HCT116 (cell line): ENCODE measurements around the gene DNAJC18. TPM values are rescaled to one million over a fixed set of nuclear protein-coding genes. Genes with fewer than 3 reads are reported as not detected.

ENCODE experiments used
- ATAC-seq: fragments of 200-7000 bp; cut with Tn5 transposase; 2 replicates; pipeline ENCODE4 v1.9.1; 2020; ENCODE audit warnings: mild to moderate bottlenecking, moderate library complexity
- BruUV-seq: library from RNA; stranded (reverse); fragments of 400-500 nt; replicated peaks from 2 replicates; lab custom pipeline; 2021; lab: Mats Ljungman, UMichigan
- CTCF ChIA-PET: fragments of 300-600 bp; sonication (Branson Sonifier 250); formaldehyde crosslinking; loops from one replicate; lab custom pipeline; 2021; ENCODE audit warnings: antibody characterized with exemption; lab: Charles Lee
- POLR2A ChIA-PET: fragments of 300-600, 350-600 bp; sonication (Branson Sonifier 250); formaldehyde crosslinking; loops from one replicate; lab custom pipeline; 2021; ENCODE audit warnings: antibody characterized with exemption; lab: Charles Lee
- RAD21 ChIA-PET, 2 experiments: fragments of 300-600 bp; sonication (Branson Sonifier 250); formaldehyde crosslinking; loops; one replicate each; lab custom pipeline; 2023; ENCODE audit warnings: low total read pairs in 2 of 2; ENCODE audit not compliant: uncharacterized antibody in 2 of 2, unreplicated experiment in 2 of 2, low non-redundant PET in 1 of 2; lab: Charles Lee
- DNase-seq: peaks from one replicate; pipeline ENCODE4 v3.0.0-alpha.2; 2010; ENCODE audit warnings: low read depth, low spot score
- H2AFZ ChIP-seq: fragments of 200-600 bp; shearing (Covaris generic), sonication (generic); 2 replicates; pipeline ENCODE4 v1.6.1; 2017; ENCODE audit warnings: low read depth, mixed run types, mixed read lengths, antibody characterized with exemption, low read length; ENCODE audit not compliant: poor library complexity, severe bottlenecking
- H3K27ac ChIP-seq: 2 replicates; pipeline ENCODE4 v1.5.1; 2012; ENCODE audit warnings: low read depth, low read length
- H3K27me3 ChIP-seq: fragments of 200-600 bp; sonication (generic); 2 replicates; pipeline ENCODE4 v1.6.1; 2016; ENCODE audit warnings: mixed run types, low read length, mixed read lengths; ENCODE audit not compliant: insufficient read depth
- H3K36me3 ChIP-seq, 2 experiments: fragments of 200-500 bp in 1 of 2; fragments of 200-600 bp in 1 of 2; sonication (Bioruptor generic) in 1 of 2; sonication (generic) in 1 of 2; 2 replicates each; pipeline versions ENCODE4 v1.5.1 to v1.6.1; 2014 to 2016; ENCODE audit warnings: low read length in 2 of 2, inconsistent platforms in 1 of 2, mixed read lengths in 1 of 2, mixed run types in 1 of 2; ENCODE audit not compliant: insufficient read depth in 2 of 2, control insufficient read depth in 1 of 2
- H3K4me1 ChIP-seq, 2 experiments: fragments of 200-600 bp in 1 of 2; sonication (generic) in 1 of 2; 2 replicates each; pipeline versions ENCODE4 v1.5.1 to v1.6.1; 2012 to 2017; ENCODE audit warnings: low read length in 2 of 2, inconsistent platforms in 1 of 2, mild to moderate bottlenecking in 1 of 2, mixed read lengths in 1 of 2, mixed run types in 1 of 2, moderate library complexity in 1 of 2; ENCODE audit not compliant: insufficient read depth in 2 of 2, control insufficient read depth in 1 of 2
- H3K4me2 ChIP-seq: fragments of 200-600 bp; sonication (generic); 2 replicates; pipeline ENCODE4 v1.6.1; 2017; ENCODE audit warnings: mixed run types, low read length, mixed read lengths
- H3K4me3 ChIP-seq, 2 experiments: fragments of 200-600 bp in 1 of 2; sonication (generic) in 1 of 2; replicated peaks in 1 of 2; 2 replicates each; pipeline ENCODE4 v1.5.1; 2011 to 2016; ENCODE audit warnings: low read length in 2 of 2, control low read depth in 1 of 2, low read depth in 1 of 2, mild to moderate bottlenecking in 1 of 2, mixed read lengths in 1 of 2, mixed run types in 1 of 2
- H3K79me2 ChIP-seq: fragments of 200-600 bp; sonication (generic); 2 replicates; pipeline ENCODE4 v1.6.1; 2017; ENCODE audit warnings: mild to moderate bottlenecking, mixed run types, low read length, moderate library complexity, mixed read lengths; ENCODE audit not compliant: insufficient read depth
- H3K9ac ChIP-seq: fragments of 200-600 bp; sonication (generic); 2 replicates; pipeline ENCODE4 v1.6.1; 2016; ENCODE audit warnings: low read length, mixed read lengths
- H3K9me2 ChIP-seq: fragments of 200-600 bp; sonication (generic), shearing (Covaris generic); 2 replicates; pipeline ENCODE4 v1.6.1; 2017; ENCODE audit warnings: mixed run types, mild to moderate bottlenecking, moderate library complexity; ENCODE audit not compliant: insufficient read depth
- H3K9me3 ChIP-seq, 2 experiments: fragments of 200-500 bp in 1 of 2; fragments of 200-600 bp in 1 of 2; sonication (Bioruptor generic) in 1 of 2; sonication (generic) in 1 of 2; 2 replicates each; pipeline ENCODE4 v1.6.1; 2014 to 2017; ENCODE audit warnings: low read length in 2 of 2, mixed read lengths in 2 of 2, inconsistent platforms in 1 of 2, low read depth in 1 of 2, mild to moderate bottlenecking in 1 of 2, mixed run types in 1 of 2, moderate library complexity in 1 of 2; ENCODE audit not compliant: control insufficient read depth in 1 of 2, insufficient read depth in 1 of 2
- H4K20me1 ChIP-seq: fragments of 200-600 bp; sonication (generic), shearing (Covaris generic); 2 replicates; pipeline ENCODE4 v1.6.1; 2017; ENCODE audit warnings: mixed run types, mild to moderate bottlenecking, moderate library complexity; ENCODE audit not compliant: insufficient read depth
- ATF3 ChIP-seq: IDR thresholded peaks from 2 replicates; pipeline ENCODE4 v1.6.1; 2012
- CEBPB ChIP-seq: IDR thresholded peaks from 2 replicates; pipeline ENCODE4 v1.6.1; 2012; ENCODE audit warnings: low read depth
- EZH2 ChIP-seq: fragments of 200-600 bp; sonication (generic); IDR thresholded peaks from 2 replicates; pipeline ENCODE4 v1.6.1; 2017; ENCODE audit warnings: antibody characterized with exemption, mixed run types
- FOSL1 ChIP-seq: IDR thresholded peaks from 2 replicates; pipeline ENCODE4 v1.6.1; 2012; ENCODE audit warnings: low read depth
- POLR2A ChIP-seq: IDR thresholded peaks from 2 replicates; pipeline ENCODE4 v1.7.0; 2011; ENCODE audit warnings: borderline replicate concordance; ENCODE audit not compliant: insufficient read depth, insufficient read length; ENCODE audit errors: extremely low read depth
- REST ChIP-seq: IDR thresholded peaks from 2 replicates; pipeline ENCODE4 v1.6.1; 2012; ENCODE audit warnings: low read depth
- SIN3A ChIP-seq: IDR thresholded peaks from 2 replicates; pipeline ENCODE4 v1.6.1; 2012; ENCODE audit warnings: low read depth
- SRF ChIP-seq: IDR thresholded peaks from 2 replicates; pipeline ENCODE4 v1.6.1; 2012; ENCODE audit warnings: low read depth
- TCF7L2 ChIP-seq: IDR thresholded peaks from 2 replicates; pipeline ENCODE4 v1.7.0; 2011; ENCODE audit warnings: borderline replicate concordance, inconsistent platforms; ENCODE audit not compliant: insufficient read depth, insufficient read length; ENCODE audit errors: extremely low read depth
- YY1 ChIP-seq: IDR thresholded peaks from 2 replicates; pipeline ENCODE4 v1.6.1; 2011; ENCODE audit warnings: low read length, low read depth, moderate library complexity, mild to moderate bottlenecking; ENCODE audit not compliant: insufficient replicate concordance; ENCODE audit errors: extremely low read depth
- ZNF274 ChIP-seq: fragments of 200-500 bp; sonication (Bioruptor generic); IDR thresholded peaks from 2 replicates; pipeline ENCODE4 v1.6.1; 2014; ENCODE audit warnings: mild to moderate bottlenecking, low read depth, low read length, inconsistent platforms
- intact Hi-C: fragments of 100-400 bp; cut with micrococcal nuclease; formaldehyde crosslinking; loops from 2 replicates; pipeline ENCODE4 v1.10.0; 2022
- total RNA-seq: library from RNA; stranded (reverse); gene quantifications from one replicate; pipeline ENCODE4 v1.2.1, GENCODE V29; 2021; ENCODE audit not compliant: unreplicated experiment

The DNAJC18 gene
- total RNA-seq, 1 experiment from 2014 or later, result 5.7 TPM

GRCh38 chr5:139377226-139377625 is 62.1 kb downstream of the DNAJC18 start (continued):
- TF ChIP-seq TCF7L2, result no peak

GRCh38 chr5:139376364-139376763 is 63.0 kb downstream of the DNAJC18 start:
- no peak overlapping the region for H2AFZ ChIP-seq
- DNase-seq (no peak), ATAC-seq (no peak)
- H3K27me3 ChIP-seq, result no peaks in the 10 kb centered on the region
- no peaks in the 10 kb centered on the region for H3K9me3 ChIP-seq
- no peak for TF ChIP-seq ZNF274
- no peak for TF ChIP-seq SRF
- TF ChIP-seq CEBPB, result no peak
- TF ChIP-seq FOSL1, result no peak
- TF ChIP-seq ATF3, result no peak
- TF ChIP-seq YY1, result no peak
- no peak for TF ChIP-seq POLR2A
- no peak for TF ChIP-seq SIN3A
- no peak for TF ChIP-seq REST
- no peak for TF ChIP-seq TCF7L2
- TF ChIP-seq EZH2, result no peak
- no peak overlapping the region for H3K9ac ChIP-seq
- H3K79me2 ChIP-seq, result no peaks in the 10 kb centered on the region
- no peak overlapping the region for H3K4me3 ChIP-seq
- H3K36me3 ChIP-seq, result peaks cover 2 to 9% of the 10 kb centered on the region in 2 experiments; a peak in 2 of 4 replicates
- H4K20me1 ChIP-seq, result no peaks in the 10 kb centered on the region
- POLR2A ChIA-PET, result no interaction called here
- intact Hi-C loops, result loop anchor here (10.0 kb wide), 1 partner anchor 182 kb away; the partner anchor contains the start of gene SIL1
- RAD21 ChIA-PET, result interaction anchor here in 1 of 2 experiments (0.6 kb wide), 1 partner anchor 144 kb away, joined by 3 read pairs; no protein-coding TSS in a partner anchor
- H3K4me2 ChIP-seq, result no peak overlapping the region
- CTCF ChIA-PET, result no interaction called here
- H3K27ac ChIP-seq, result no peak overlapping the region
- peaks cover 28 to 29% of the 10 kb centered on the region in 2 experiments for H3K4me1 ChIP-seq
- no TSS peak for BruUV-seq
- H3K9me2 ChIP-seq, result no peaks in the 10 kb centered on the region
